Endodermal cell (in vitro differentiated cells): ENCODE measurements around the gene PHRF1. TPM values are rescaled to one million over a fixed set of nuclear protein-coding genes. Genes with fewer than 3 reads are reported as not detected.

Experiments
- DNase-seq: peaks from one replicate; pipeline ENCODE4 v3.0.0-alpha.2; 2017
- H3K27ac ChIP-seq: 2 replicates; pipeline ENCODE4 v1.5.1; 2013; ENCODE audit warnings: mild to moderate bottlenecking, low read depth, low read length, moderate library complexity
- H3K27me3 ChIP-seq: 2 replicates; pipeline ENCODE4 v1.6.1; 2013; ENCODE audit warnings: mild to moderate bottlenecking, low read length, moderate library complexity; ENCODE audit not compliant: insufficient read depth, control insufficient read depth, poor library complexity, severe bottlenecking
- H3K36me3 ChIP-seq: 2 replicates; pipeline ENCODE4 v1.7.0; 2013; ENCODE audit warnings: mild to moderate bottlenecking, low read length, moderate library complexity; ENCODE audit not compliant: control insufficient read depth, insufficient read depth
- H3K4me1 ChIP-seq: one replicate; pipeline ENCODE4 v1.7.0; 2013; ENCODE audit warnings: low read length; ENCODE audit not compliant: control insufficient read depth, insufficient read depth
- H3K4me3 ChIP-seq: 2 replicates; pipeline ENCODE4 v1.5.1; 2013; ENCODE audit warnings: mild to moderate bottlenecking, low read length, moderate library complexity
- H3K9ac ChIP-seq: 2 replicates; pipeline ENCODE4 v1.6.1; 2013; ENCODE audit warnings: mild to moderate bottlenecking, low read length, moderate library complexity; ENCODE audit not compliant: poor library complexity, severe bottlenecking; ENCODE audit errors: extremely low read depth
- H3K9me3 ChIP-seq: 2 replicates; pipeline ENCODE4 v1.6.1; 2013; ENCODE audit warnings: mild to moderate bottlenecking, low read length, moderate library complexity; ENCODE audit not compliant: control insufficient read depth
- H3K27ac Mint-ChIP-seq: 2 replicates; pipeline ENCODE4 v1.8.0; 2020; ENCODE audit warnings: mixed read lengths
- H3K27me3 Mint-ChIP-seq: 2 replicates; pipeline ENCODE4 v1.8.0; 2021; ENCODE audit warnings: mild to moderate bottlenecking, mixed read lengths; ENCODE audit not compliant: insufficient read depth
- H3K36me3 Mint-ChIP-seq: 2 replicates; pipeline ENCODE4 v1.8.0; 2020; ENCODE audit warnings: low read depth, mixed read lengths
- H3K4me1 Mint-ChIP-seq: 2 replicates; pipeline ENCODE4 v1.8.0; 2020; ENCODE audit warnings: mixed read lengths
- H3K4me3 Mint-ChIP-seq: 2 replicates; pipeline ENCODE4 v1.8.0; 2020; ENCODE audit warnings: mild to moderate bottlenecking, moderate library complexity, mixed read lengths
- H3K9me3 Mint-ChIP-seq: 2 replicates; pipeline ENCODE4 v1.8.0; 2020; ENCODE audit warnings: mild to moderate bottlenecking, mixed read lengths
- CTCF ChIP-seq: fragments of 200-600 bp; sonication (generic); conservative IDR thresholded peaks from 2 replicates; pipeline ENCODE4 v1.5.0; 2021; ENCODE audit warnings: antibody characterized with exemption, mild to moderate bottlenecking
- WGBS, 2 experiments: methylation state at CpG; one replicate each; pipeline versions ENCODE4 v1.1.5 to v1.1.7; 2013; ENCODE audit warnings: missing lambda C conversion rate in 2 of 2, mixed read lengths in 1 of 2; ENCODE audit not compliant: insufficient coverage in 1 of 2, insufficient read length in 1 of 2; 5-methylcytosine and 5-hydroxymethylcytosine counted together
- total RNA-seq, 2 donors: library from RNA; stranded (reverse); fragmentation: NEBNext Ultra II Directional in 1 of 2; extraction: Animal tissue kit (Norgen Biotek cat#: 25700) in 1 of 2; gene quantifications; 2 replicates in 1 of 2; 3 replicates in 1 of 2; pipeline ENCODE4 v1.2.1, GENCODE V29; 2021

PHRF1 gene
- total RNA-seq, 2 donors from 2014 or later, result 43.4 to 48.0 TPM

DNA sequence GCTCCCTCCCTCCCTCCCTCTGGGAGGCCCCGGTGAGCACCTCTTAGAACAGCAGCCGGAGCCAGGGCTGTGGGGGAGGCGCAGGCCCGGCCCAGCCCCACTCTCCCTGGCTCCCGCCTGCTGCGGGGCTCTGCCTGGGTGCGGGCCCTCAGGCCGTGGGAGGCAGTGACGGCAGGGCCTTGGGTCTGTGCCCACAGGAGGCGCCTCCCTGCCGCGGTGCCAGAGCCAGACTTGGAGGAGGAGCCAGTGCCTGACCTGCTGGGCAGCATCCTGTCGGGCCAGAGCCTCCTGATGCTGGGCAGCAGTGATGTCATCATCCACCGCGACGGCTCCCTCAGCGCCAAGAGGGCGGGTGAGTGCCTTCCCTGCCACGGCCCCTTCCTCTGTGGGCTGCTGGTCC is 30.0 kb downstream of the PHRF1 start:
- Histone ChIP-seq H3K9me3 (no peaks in the 10 kb centered on the region), H3K36me3 (peaks cover 69% of the 10 kb centered on the region), H3K4me3 (no peak overlapping the region), H3K27me3 (no peaks in the 10 kb centered on the region), H3K27ac (no peak overlapping the region), H3K9ac (no peak overlapping the region), H3K4me1 (no peaks in the 10 kb centered on the region)
- no peak for DNase-seq
- Mint-ChIP-seq H3K27me3 (no peaks in the 10 kb centered on the region), H3K4me1 (no peaks in the 10 kb centered on the region), H3K4me3 (no peak overlapping the region), H3K27ac (no peak overlapping the region), H3K9me3 (no peaks in the 10 kb centered on the region), H3K36me3 (peaks cover 59% of the 10 kb centered on the region)
- no peak for TF ChIP-seq CTCF
- WGBS, 2 experiments, result 94 to 96% methylated on average over 12 to 19 of the region's 19 CpGs

GRCh38 chr11:607020-607780 is 30.9 kb downstream of the PHRF1 start:
- Mint-ChIP-seq H3K27ac (no peak overlapping the region), H3K4me1 (no peaks in the 10 kb centered on the region), H3K36me3 (peaks cover 52% of the 10 kb centered on the region), H3K4me3 (no peak overlapping the region), H3K27me3 (no peaks in the 10 kb centered on the region), H3K9me3 (no peaks in the 10 kb centered on the region)
- Histone ChIP-seq H3K27ac (no peak overlapping the region), H3K36me3 (peaks cover 69% of the 10 kb centered on the region), H3K27me3 (no peaks in the 10 kb centered on the region), H3K9me3 (no peaks in the 10 kb centered on the region), H3K9ac (no peak overlapping the region), H3K4me3 (no peak overlapping the region), H3K4me1 (no peaks in the 10 kb centered on the region)
- TF ChIP-seq CTCF, result no peak
- 94 to 95% methylated on average over 17 to 35 of the region's 35 CpGs for WGBS, 2 experiments
- no peak for DNase-seq

- H3K27ac Mint-ChIP-seq, result no peak overlapping the region
- H3K4me1 Mint-ChIP-seq, result no peaks in the 10 kb centered on the region
- Histone ChIP-seq H3K9me3 (no peaks in the 10 kb centered on the region), H3K27me3 (no peaks in the 10 kb centered on the region), H3K4me1 (no peaks in the 10 kb centered on the region), H3K36me3 (peaks cover 70% of the 10 kb centered on the region), H3K27ac (no peak overlapping the region), H3K4me3 (no peak overlapping the region), H3K9ac (no peak overlapping the region)
- DNase-seq, result no peak
- 97% methylated on average over 29 to 45 of the region's 45 CpGs for WGBS, 2 experiments
- no peak for TF ChIP-seq CTCF
- peaks cover 49% of the 10 kb centered on the region for H3K36me3 Mint-ChIP-seq
- H3K9me3 Mint-ChIP-seq, result no peaks in the 10 kb centered on the region
- H3K27me3 Mint-ChIP-seq, result no peaks in the 10 kb centered on the region
- H3K4me3 Mint-ChIP-seq, result no peak overlapping the region
Measured at GRCh38 chr11:607971-608659, 31.8 kb downstream of the PHRF1 start.
